ENCODE measurements around the gene RPSA.

DNA sequence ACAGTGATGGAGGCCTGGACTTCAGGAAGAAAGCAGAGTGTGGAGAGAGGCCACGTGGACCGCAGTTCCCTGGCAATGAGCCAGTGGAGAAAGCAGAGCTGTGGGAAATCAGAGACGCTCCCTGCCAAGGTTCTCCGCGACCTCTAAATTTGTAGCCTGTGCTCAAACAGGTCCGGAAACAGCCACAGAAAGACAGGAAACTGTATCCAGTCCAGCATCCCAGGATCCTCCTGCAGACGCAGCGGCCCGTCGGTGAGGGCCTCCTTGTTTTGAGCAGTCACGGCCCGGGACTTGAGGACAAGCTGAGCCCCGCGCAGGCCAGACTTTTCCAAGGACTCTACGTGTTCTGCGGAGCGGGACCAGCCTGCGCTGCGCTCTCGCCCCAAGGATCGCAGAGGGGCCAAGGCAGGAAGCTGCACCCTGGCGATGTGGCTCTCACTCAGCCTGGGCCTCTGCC is 22.3 kb downstream of the RPSA start:
- TF ChIP-seq, protein P1, sequence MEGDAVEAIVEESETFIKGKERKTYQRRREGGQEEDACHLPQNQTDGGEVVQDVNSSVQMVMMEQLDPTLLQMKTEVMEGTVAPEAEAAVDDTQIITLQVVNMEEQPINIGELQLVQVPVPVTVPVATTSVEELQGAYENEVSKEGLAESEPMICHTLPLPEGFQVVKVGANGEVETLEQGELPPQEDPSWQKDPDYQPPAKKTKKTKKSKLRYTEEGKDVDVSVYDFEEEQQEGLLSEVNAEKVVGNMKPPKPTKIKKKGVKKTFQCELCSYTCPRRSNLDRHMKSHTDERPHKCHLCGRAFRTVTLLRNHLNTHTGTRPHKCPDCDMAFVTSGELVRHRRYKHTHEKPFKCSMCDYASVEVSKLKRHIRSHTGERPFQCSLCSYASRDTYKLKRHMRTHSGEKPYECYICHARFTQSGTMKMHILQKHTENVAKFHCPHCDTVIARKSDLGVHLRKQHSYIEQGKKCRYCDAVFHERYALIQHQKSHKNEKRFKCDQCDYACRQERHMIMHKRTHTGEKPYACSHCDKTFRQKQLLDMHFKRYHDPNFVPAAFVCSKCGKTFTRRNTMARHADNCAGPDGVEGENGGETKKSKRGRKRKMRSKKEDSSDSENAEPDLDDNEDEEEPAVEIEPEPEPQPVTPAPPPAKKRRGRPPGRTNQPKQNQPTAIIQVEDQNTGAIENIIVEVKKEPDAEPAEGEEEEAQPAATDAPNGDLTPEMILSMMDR (conservative IDR thresholded peaks at IDR 0.05; ENCODE audit: low read depth, low read length): no peak
- TF ChIP-seq POLR2A (IDR thresholded peaks at IDR 0.05; ENCODE audit: low read depth, low read length): no peak
- no peak for TF ChIP-seq SMC3 (IDR thresholded peaks at IDR 0.05; ENCODE audit: low read depth, low read length)
- TF ChIP-seq FOS (IDR thresholded peaks at IDR 0.05; ENCODE audit: low read depth, low read length): no peak
- no peak for TF ChIP-seq CEBPB (IDR thresholded peaks at IDR 0.05; ENCODE audit: low read depth, low read length)
- TF ChIP-seq CHD1 (IDR thresholded peaks at IDR 0.05; ENCODE audit: low read depth, low read length): no peak
- TF ChIP-seq RAD21 (IDR thresholded peaks at IDR 0.05; ENCODE audit: low read length): no peak
- TF ChIP-seq RCOR1 (IDR thresholded peaks at IDR 0.05; ENCODE audit: insufficient replicate concordance, low read length): no peak
